ENCODE results near the gene SLC25A13.

SLC25A13 gene

DNA sequence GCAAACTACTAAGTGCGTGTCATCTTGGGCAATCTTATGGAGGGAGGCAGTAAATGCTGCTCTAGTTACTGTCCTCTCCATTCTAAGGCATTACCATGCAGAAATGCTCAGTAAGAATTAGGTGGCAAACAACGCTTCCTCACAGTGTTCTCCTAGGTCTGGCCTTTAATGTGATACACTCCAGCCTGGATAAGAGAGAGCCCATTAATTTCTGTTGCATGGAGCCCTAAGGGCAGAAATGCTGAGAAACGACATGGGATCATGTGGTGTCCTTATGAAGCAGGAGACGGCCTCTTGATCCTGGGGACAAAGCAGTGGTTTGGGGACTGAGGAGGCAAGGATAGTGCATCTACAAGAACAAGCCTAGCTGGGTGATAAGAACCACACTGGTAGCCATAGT lies 44.0 kb downstream of the SLC25A13 start:
- no peak for TF ChIP-seq MYC (IDR thresholded peaks at IDR 0.05; ENCODE audit: low read depth, low read length)
- TF ChIP-seq, protein P1, sequence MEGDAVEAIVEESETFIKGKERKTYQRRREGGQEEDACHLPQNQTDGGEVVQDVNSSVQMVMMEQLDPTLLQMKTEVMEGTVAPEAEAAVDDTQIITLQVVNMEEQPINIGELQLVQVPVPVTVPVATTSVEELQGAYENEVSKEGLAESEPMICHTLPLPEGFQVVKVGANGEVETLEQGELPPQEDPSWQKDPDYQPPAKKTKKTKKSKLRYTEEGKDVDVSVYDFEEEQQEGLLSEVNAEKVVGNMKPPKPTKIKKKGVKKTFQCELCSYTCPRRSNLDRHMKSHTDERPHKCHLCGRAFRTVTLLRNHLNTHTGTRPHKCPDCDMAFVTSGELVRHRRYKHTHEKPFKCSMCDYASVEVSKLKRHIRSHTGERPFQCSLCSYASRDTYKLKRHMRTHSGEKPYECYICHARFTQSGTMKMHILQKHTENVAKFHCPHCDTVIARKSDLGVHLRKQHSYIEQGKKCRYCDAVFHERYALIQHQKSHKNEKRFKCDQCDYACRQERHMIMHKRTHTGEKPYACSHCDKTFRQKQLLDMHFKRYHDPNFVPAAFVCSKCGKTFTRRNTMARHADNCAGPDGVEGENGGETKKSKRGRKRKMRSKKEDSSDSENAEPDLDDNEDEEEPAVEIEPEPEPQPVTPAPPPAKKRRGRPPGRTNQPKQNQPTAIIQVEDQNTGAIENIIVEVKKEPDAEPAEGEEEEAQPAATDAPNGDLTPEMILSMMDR (IDR thresholded peaks at IDR 0.05; ENCODE audit: low read depth, low read length): no peak
- TF ChIP-seq, protein P2, sequence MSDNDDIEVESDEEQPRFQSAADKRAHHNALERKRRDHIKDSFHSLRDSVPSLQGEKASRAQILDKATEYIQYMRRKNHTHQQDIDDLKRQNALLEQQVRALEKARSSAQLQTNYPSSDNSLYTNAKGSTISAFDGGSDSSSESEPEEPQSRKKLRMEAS (IDR thresholded peaks at IDR 0.05; ENCODE audit: low read depth, low read length): no peak
- no peak for TF ChIP-seq POLR2A (IDR thresholded peaks at IDR 0.05; ENCODE audit: extremely low read depth, insufficient read length)
- DNase-seq (ENCODE audit: low read depth): no peak
- no peak overlapping the region for H3K4me3 ChIP-seq (ENCODE audit: low read depth, low read length)

DNA sequence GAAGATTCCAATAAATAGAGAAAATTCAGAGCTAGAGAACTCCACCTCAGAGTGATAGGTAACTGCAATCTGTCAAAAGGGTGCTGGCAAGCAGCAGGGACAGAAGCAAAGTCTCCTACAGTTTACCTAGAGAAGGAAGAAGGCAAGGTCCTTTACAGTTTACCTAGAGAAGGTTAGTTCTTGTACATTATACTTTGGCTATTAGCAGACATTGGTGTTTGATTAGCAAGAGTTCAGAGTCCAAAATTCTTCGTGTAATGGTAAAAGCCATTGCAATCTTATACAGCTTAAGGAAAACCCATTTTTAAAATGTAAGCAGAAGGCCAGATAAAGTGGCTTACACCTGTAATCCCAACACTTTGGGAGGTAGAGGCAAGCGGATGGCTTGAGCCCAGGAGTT lies 45.9 kb downstream of the SLC25A13 start:
- no peak for DNase-seq (ENCODE audit: low read depth)
- TF ChIP-seq, protein P2 (IDR thresholded peaks at IDR 0.05; ENCODE audit: low read depth, low read length): no peak
- no peak for TF ChIP-seq MYC (IDR thresholded peaks at IDR 0.05; ENCODE audit: low read depth, low read length)
- TF ChIP-seq, protein P1 (IDR thresholded peaks at IDR 0.05; ENCODE audit: low read depth, low read length): no peak
- no peak for TF ChIP-seq POLR2A (IDR thresholded peaks at IDR 0.05; ENCODE audit: extremely low read depth, insufficient read length)
- H3K4me3 ChIP-seq (ENCODE audit: low read depth, low read length): no peak overlapping the region

DNA sequence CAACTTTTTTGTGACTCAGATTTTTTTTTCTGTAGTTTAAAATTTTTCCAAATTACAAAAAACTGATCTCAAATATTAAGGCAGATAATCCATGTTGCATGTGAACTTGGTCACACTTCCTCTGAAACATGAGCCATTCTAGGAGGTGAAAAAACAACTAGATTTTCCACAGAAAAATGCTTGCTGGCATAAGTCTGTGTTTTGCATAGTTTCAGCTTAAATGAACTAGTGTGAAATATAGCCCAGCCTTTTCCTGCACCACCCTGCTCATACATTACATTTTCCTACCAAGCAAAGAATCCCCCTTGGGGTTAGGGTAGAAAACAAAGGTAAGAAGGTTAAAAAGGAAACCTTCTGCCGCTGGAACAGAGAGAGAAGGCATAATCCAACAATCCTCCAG lies 48.2 kb downstream of the SLC25A13 start:
- TF ChIP-seq, protein P2 (IDR thresholded peaks at IDR 0.05; ENCODE audit: low read depth, low read length): no peak
- TF ChIP-seq MYC (IDR thresholded peaks at IDR 0.05; ENCODE audit: low read depth, low read length): no peak
- TF ChIP-seq POLR2A (IDR thresholded peaks at IDR 0.05; ENCODE audit: extremely low read depth, insufficient read length): no peak
- TF ChIP-seq, protein P1 (IDR thresholded peaks at IDR 0.05; ENCODE audit: low read depth, low read length): no peak
- H3K4me3 ChIP-seq (ENCODE audit: low read depth, low read length): no peak overlapping the region
- no peak for DNase-seq (ENCODE audit: low read depth)

DNA sequence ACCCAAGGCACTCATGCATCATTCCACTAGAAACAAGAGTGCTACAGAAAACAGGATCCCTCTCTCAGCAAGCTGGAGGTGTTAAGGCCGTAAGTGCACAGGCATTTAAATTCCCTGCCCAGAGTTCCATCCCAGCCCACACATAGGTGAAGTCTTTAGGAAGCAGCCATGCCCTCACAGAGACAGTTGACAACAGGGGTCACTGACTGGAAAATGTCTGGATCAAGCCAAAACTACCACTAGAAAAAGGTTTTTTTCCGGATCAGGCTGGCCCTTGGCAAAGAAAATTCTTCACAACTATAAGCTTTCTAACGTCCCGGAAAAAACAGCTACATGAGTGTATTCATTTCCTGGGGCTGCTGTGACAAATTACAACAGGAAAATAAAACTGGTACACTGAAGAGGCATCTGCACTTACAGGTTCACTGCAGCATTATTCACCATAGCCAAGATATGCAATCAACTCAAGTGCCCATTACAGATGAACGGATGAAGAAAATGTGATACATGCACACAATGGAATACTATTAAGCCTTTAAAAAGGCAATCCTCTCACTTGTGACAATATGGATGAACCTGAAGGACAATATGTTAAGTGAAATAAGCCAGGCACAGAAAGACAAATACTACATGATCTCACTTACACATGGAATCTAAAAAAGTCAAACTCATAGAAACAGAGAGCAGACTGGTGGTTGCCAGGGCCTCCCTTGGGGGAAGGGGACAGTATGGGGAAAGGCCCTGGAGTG lies 52.5 kb downstream of the SLC25A13 start:
- no peak for DNase-seq (ENCODE audit: low read depth)
- TF ChIP-seq POLR2A (IDR thresholded peaks at IDR 0.05; ENCODE audit: extremely low read depth, insufficient read length) (no peak), MYC (IDR thresholded peaks at IDR 0.05; ENCODE audit: low read depth, low read length) (no peak)
- TF ChIP-seq, protein P2 (IDR thresholded peaks at IDR 0.05; ENCODE audit: low read depth, low read length): no peak
- TF ChIP-seq, protein P1 (IDR thresholded peaks at IDR 0.05; ENCODE audit: low read depth, low read length): no peak
- H3K4me3 ChIP-seq (ENCODE audit: low read depth, low read length): no peak overlapping the region

DNA sequence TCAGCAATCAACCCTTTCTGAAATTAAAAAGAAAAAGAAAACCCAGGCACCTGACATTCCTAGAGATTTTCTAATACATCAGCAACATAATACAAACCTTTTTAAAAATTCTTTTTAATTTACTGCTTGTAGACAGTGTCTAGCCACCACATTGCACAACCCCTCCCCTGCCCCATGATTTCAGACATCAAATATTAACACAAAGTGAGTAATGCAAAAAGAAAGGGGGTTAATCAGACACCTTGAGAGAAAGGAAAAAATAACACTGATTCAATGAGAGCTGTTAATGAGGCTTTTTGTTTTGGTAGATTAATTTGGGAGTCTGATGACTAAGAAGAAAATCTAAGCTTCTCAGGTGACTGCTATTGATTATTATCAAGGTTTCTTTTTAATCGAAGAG lies 55.3 kb downstream of the SLC25A13 start:
- H3K4me3 ChIP-seq (ENCODE audit: low read depth, low read length): no peak overlapping the region
- no peak for DNase-seq (ENCODE audit: low read depth)
- no peak for TF ChIP-seq MYC (IDR thresholded peaks at IDR 0.05; ENCODE audit: low read depth, low read length)
- TF ChIP-seq POLR2A (IDR thresholded peaks at IDR 0.05; ENCODE audit: extremely low read depth, insufficient read length): no peak
- TF ChIP-seq, protein P2 (IDR thresholded peaks at IDR 0.05; ENCODE audit: low read depth, low read length): no peak
- TF ChIP-seq, protein P1 (IDR thresholded peaks at IDR 0.05; ENCODE audit: low read depth, low read length): no peak
